H1 (cell line): ENCODE data around the gene BMPR1A. TPM values are rescaled to one million over a fixed set of nuclear protein-coding genes. Genes with fewer than 3 reads are reported as not detected.

Source experiments
- CTCF ChIA-PET: fragments of 300-600 bp; sonication (Branson Sonifier 250); formaldehyde crosslinking; loops from one replicate; lab custom pipeline; 2021; ENCODE audit not compliant: partially characterized antibody; lab: Charles Lee
- POLR2A ChIA-PET: fragments of 300-600 bp; sonication (Branson Sonifier 250); formaldehyde crosslinking; loops from one replicate; lab custom pipeline; 2021; ENCODE audit warnings: inconsistent platforms; ENCODE audit not compliant: partially characterized antibody; lab: Charles Lee
- DNase-seq, 2 experiments: peaks; one replicate each; pipeline versions ENCODE4 v3.0.0 to v3.0.0-alpha.2; 2010 to 2022; ENCODE audit warnings: low spot score in 2 of 2, low read depth in 1 of 2, mixed read lengths in 1 of 2
- FAIRE-seq: peaks from 2 replicates; lab custom pipeline; 2011; peaks lifted over from hg19 to GRCh38; lab: Jason Lieb, UNC
- H2AFZ ChIP-seq: 2 replicates; pipeline ENCODE4 v1.8.1; 2012; ENCODE audit warnings: low read length, inconsistent platforms
- H2AK5ac ChIP-seq: 2 replicates; pipeline ENCODE4 v1.6.1; 2013; ENCODE audit warnings: low read depth, low read length
- H2BK120ac ChIP-seq: replicated peaks from 2 replicates; pipeline ENCODE3; 2013; ENCODE audit warnings: low read depth, low read length, inconsistent platforms
- H2BK12ac ChIP-seq: 2 replicates; pipeline ENCODE4 v1.6.1; 2013; ENCODE audit warnings: low read depth, low read length
- H2BK15ac ChIP-seq: 2 replicates; pipeline ENCODE4 v1.6.1; 2013; ENCODE audit warnings: low read length
- H2BK20ac ChIP-seq: 2 replicates; pipeline ENCODE4 v1.6.1; 2013; ENCODE audit warnings: low read length
- H2BK5ac ChIP-seq: 2 replicates; pipeline ENCODE4 v1.6.1; 2013; ENCODE audit warnings: low read depth, low read length
- H3K14ac ChIP-seq: 2 replicates; pipeline ENCODE4 v1.6.1; 2013; ENCODE audit warnings: inconsistent platforms; ENCODE audit not compliant: insufficient read length
- H3K18ac ChIP-seq: 2 replicates; pipeline ENCODE4 v1.6.1; 2013; ENCODE audit warnings: low read length; ENCODE audit errors: extremely low read depth
- H3K23ac ChIP-seq: 2 replicates; pipeline ENCODE4 v1.6.1; 2013; ENCODE audit warnings: inconsistent platforms; ENCODE audit not compliant: insufficient read length
- H3K23me2 ChIP-seq: 2 replicates; pipeline ENCODE4 v1.6.1; 2013; ENCODE audit warnings: low read depth, low read length
- H3K27ac ChIP-seq: 2 replicates; pipeline ENCODE4 v1.6.1; 2011; ENCODE audit warnings: low read depth, low read length, inconsistent platforms
- H3K27me3 ChIP-seq, 4 experiments: replicated peaks in 1 of 4; 1 replicate in 1 of 4; 2 replicates in 3 of 4; pipeline versions ENCODE4 v1.6.1 to v1.8.1; 2011 to 2013; ENCODE audit warnings: low read length in 3 of 4, mild to moderate bottlenecking in 3 of 4, inconsistent platforms in 2 of 4, mixed read lengths in 2 of 4, moderate library complexity in 1 of 4; ENCODE audit not compliant: control insufficient read depth in 3 of 4, insufficient read depth in 3 of 4; ENCODE audit errors: extremely low read depth in 1 of 4
- H3K36me3 ChIP-seq, 4 experiments: 2 replicates each; pipeline versions ENCODE4 v1.6.1 to v1.8.1; 2011 to 2013; ENCODE audit warnings: mild to moderate bottlenecking in 4 of 4, low read length in 3 of 4, moderate library complexity in 2 of 4, control low read depth in 1 of 4, inconsistent platforms in 1 of 4; ENCODE audit not compliant: insufficient read depth in 4 of 4, control insufficient read depth in 2 of 4
- H3K4ac ChIP-seq: replicated peaks from 2 replicates; pipeline ENCODE3; 2013; ENCODE audit warnings: low read length, low read depth, mixed read lengths, inconsistent platforms; ENCODE audit not compliant: insufficient read length
- H3K4me1 ChIP-seq, 4 experiments: replicated peaks in 1 of 4; 1 replicate in 1 of 4; 2 replicates in 3 of 4; pipeline versions ENCODE4 v1.6.1 to v1.8.1; 2011 to 2013; ENCODE audit warnings: low read length in 3 of 4, inconsistent platforms in 2 of 4, mixed read lengths in 1 of 4; ENCODE audit not compliant: insufficient read depth in 4 of 4, control insufficient read depth in 3 of 4
- H3K4me2 ChIP-seq, 2 experiments: 2 replicates each; pipeline versions ENCODE4 v1.6.1 to v1.8.1; 2011 to 2013; ENCODE audit warnings: low read depth in 2 of 2, low read length in 2 of 2, control low read depth in 1 of 2, inconsistent platforms in 1 of 2, mild to moderate bottlenecking in 1 of 2; ENCODE audit not compliant: insufficient read depth in 1 of 2
- H3K4me3 ChIP-seq, 4 experiments: fragments of 200-600, 300-600 bp in 1 of 4; sonication (generic), shearing (Covaris generic), sonication (Bioruptor Twin) in 1 of 4; 2 replicates each; pipeline versions ENCODE4 v1.5.1 to v1.8.1; 2011 to 2016; ENCODE audit warnings: low read length in 4 of 4, low read depth in 3 of 4, control low read depth in 2 of 4, inconsistent platforms in 2 of 4, mild to moderate bottlenecking in 2 of 4, mixed read lengths in 1 of 4, moderate library complexity in 1 of 4; ENCODE audit not compliant: insufficient read depth in 2 of 4; ENCODE audit errors: extremely low read depth in 1 of 4
- H3K56ac ChIP-seq: replicated peaks from 2 replicates; pipeline ENCODE3; 2013; ENCODE audit warnings: low read depth, mild to moderate bottlenecking, mixed read lengths, low read length, inconsistent platforms; ENCODE audit not compliant: insufficient read length
- H3K79me1 ChIP-seq: 2 replicates; pipeline ENCODE4 v1.6.1; 2013; ENCODE audit warnings: low read depth, low read length, control low read depth
- H3K79me2 ChIP-seq, 2 experiments: 2 replicates each; pipeline versions ENCODE4 v1.6.1 to v1.8.1; 2012 to 2013; ENCODE audit warnings: low read length in 2 of 2, mild to moderate bottlenecking in 2 of 2, inconsistent platforms in 1 of 2; ENCODE audit not compliant: insufficient read depth in 2 of 2, control insufficient read depth in 1 of 2
- H3K9ac ChIP-seq, 4 experiments: replicated peaks in 1 of 4; 1 replicate in 1 of 4; 2 replicates in 3 of 4; pipeline versions ENCODE4 v1.6.1 to v1.8.1; 2011 to 2013; ENCODE audit warnings: low read depth in 3 of 4, low read length in 3 of 4, control low read depth in 2 of 4, mild to moderate bottlenecking in 2 of 4, moderate library complexity in 2 of 4, inconsistent platforms in 1 of 4; ENCODE audit errors: extremely low read depth in 1 of 4
- H3K9me3 ChIP-seq, 2 experiments: 2 replicates each; pipeline versions ENCODE4 v1.6.1 to v1.8.1; 2012 to 2013; ENCODE audit warnings: mild to moderate bottlenecking in 2 of 2, moderate library complexity in 2 of 2, control low read depth in 1 of 2, inconsistent platforms in 1 of 2, low read depth in 1 of 2, low read length in 1 of 2, mixed read lengths in 1 of 2; ENCODE audit not compliant: insufficient read depth in 2 of 2
- H4K20me1 ChIP-seq, 2 experiments: replicated peaks in 1 of 2; 2 replicates each; pipeline versions ENCODE3 to v1.8.1; 2011 to 2013; ENCODE audit warnings: inconsistent platforms in 2 of 2, low read length in 2 of 2, mild to moderate bottlenecking in 1 of 2; ENCODE audit not compliant: insufficient read depth in 2 of 2, control insufficient read depth in 1 of 2
- H4K5ac ChIP-seq: 2 replicates; pipeline ENCODE4 v1.6.1; 2013; ENCODE audit warnings: low read length, low read depth, mixed read lengths, inconsistent platforms; ENCODE audit not compliant: insufficient read length
- H4K8ac ChIP-seq: 2 replicates; pipeline ENCODE4 v1.8.0; 2013; ENCODE audit warnings: mild to moderate bottlenecking, moderate library complexity, low read length, inconsistent platforms; ENCODE audit not compliant: insufficient read depth; ENCODE audit errors: extremely low read depth
- H4K91ac ChIP-seq: replicated peaks from 2 replicates; pipeline ENCODE3; 2013; ENCODE audit warnings: low read length, mixed read lengths, inconsistent platforms; ENCODE audit not compliant: insufficient read length
- ASH2L ChIP-seq: fragments of 200-600, 300-600 bp; sonication (generic); IDR thresholded peaks from one replicate; pipeline ENCODE4 v1.7.1; 2017; ENCODE audit warnings: low read length
- FOSL1 ChIP-seq: IDR thresholded peaks from 2 replicates; pipeline ENCODE4 v1.6.1; 2011; ENCODE audit warnings: mild to moderate bottlenecking, low read depth, low read length, moderate library complexity; ENCODE audit not compliant: insufficient read depth
- GABPA ChIP-seq: IDR thresholded peaks from 2 replicates; pipeline ENCODE4 v1.6.1; 2011; ENCODE audit warnings: mild to moderate bottlenecking, low read length, moderate library complexity, borderline replicate concordance; ENCODE audit not compliant: insufficient read depth
- POLR2A ChIP-seq, 2 experiments: IDR thresholded peaks; 1 replicate in 1 of 2; 2 replicates in 1 of 2; pipeline ENCODE4 v1.6.1; 2011; ENCODE audit warnings: low read depth in 2 of 2, low read length in 2 of 2, mild to moderate bottlenecking in 2 of 2; ENCODE audit errors: control extremely low read depth in 1 of 2
- TAF1 ChIP-seq: IDR thresholded peaks from 2 replicates; pipeline ENCODE4 v1.6.1; 2011; ENCODE audit warnings: mild to moderate bottlenecking, low read depth, low read length
- WGBS, 2 experiments: shearing (Covaris generic) in 1 of 2; methylation state at CpG; one replicate each; pipeline versions ENCODE4 v1.1.6 to v1.1.7; 2013 to 2015; ENCODE audit warnings: low lambda C conversion rate in 2 of 2, mixed read lengths in 2 of 2, inconsistent platforms in 1 of 2, low coverage in 1 of 2, missing lambda C conversion rate in 1 of 2; ENCODE audit not compliant: insufficient replicate concordance in 2 of 2, insufficient coverage in 1 of 2, insufficient read length in 1 of 2; ENCODE audit errors: extremely low coverage in 1 of 2, missing lambda C conversion rate in 1 of 2; 5-methylcytosine and 5-hydroxymethylcytosine counted together
- polyA plus RNA-seq, 7 experiments: library from polyadenylated mRNA; depleted of rRNA in 3 of 7; stranded (reverse) in 5 of 7; unstranded in 2 of 7; fragments of >200 nt in 5 of 7; fragments of 200-250 nt in 2 of 7; gene quantifications; 1 replicate in 5 of 7; 2 replicates in 1 of 7; 4 replicates in 1 of 7; pipeline versions ENCODE4 v1.2.1 to v1.2.3, GENCODE V29; 2011 to 2013; ENCODE audit warnings: missing spikeins in 2 of 7, mixed read lengths in 2 of 7
- total RNA-seq: library from RNA; stranded (reverse); fragmentation: NEBNext Ultra II Directional; extraction: Animal tissue kit (Norgen Biotek cat#: 25700); gene quantifications from 2 replicates; pipeline ENCODE4 v1.2.1, GENCODE V29; 2021

Gene BMPR1A
- total and polyA plus RNA-seq, 2 of the 8 experiments (the other 6 are each of a cell fraction or from before 2014, with no cell fraction given) = 34.4 to 129 TPM

DNA sequence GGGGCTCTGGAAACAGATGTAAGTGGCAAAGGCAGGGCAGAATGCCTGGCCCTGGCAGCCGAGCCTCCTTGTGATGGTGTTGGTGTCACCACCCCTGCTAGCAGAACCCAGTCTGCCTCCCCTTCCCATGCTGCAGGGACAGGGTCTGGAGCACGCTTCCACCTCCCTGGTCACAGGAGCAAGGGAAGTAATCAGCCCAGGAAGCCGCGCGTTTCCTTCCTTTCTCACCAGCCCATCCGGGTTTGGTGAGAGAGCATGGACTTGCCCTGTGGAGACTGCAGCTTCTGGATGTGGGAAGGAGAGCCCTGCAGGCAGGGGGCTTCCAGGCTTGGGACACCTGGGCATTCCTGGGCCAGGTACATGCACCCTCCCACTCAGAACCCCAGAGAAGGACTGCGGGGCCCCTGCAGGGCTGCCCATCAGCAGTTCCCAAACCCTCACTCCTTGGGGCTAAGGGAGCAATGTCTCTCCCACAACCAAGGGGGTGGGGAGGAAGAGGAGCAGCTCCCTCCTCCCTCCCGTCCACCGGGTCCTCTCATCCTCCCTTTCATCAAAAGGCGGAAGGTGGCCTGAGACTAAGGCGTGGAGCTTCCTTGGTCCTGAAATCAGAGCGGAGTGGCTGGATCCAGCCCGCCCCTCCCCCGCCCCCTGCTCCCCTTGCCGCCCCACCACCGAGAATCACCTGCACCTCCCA is 199.2 kb downstream of the BMPR1A start:
- H2BK12ac ChIP-seq = peak overlapping the region; percentile 99
- DNase-seq (peak in 1 of 2 experiments; percentile 55), FAIRE-seq (no peak)
- ChIA-PET CTCF (interaction anchor here (0.7 to 26.4 kb wide), 3 partner anchors 5 to 22 kb away, joined by 3 to 975 read pairs (median 975); partner anchors contain the start of genes ADIRF, MMRN2 and SNCG), POLR2A (interaction anchor here (1.2 to 4.4 kb wide), 5 partner anchors 9 to 138 kb away, joined by 4 to 38 read pairs (median 14); no protein-coding TSS in a partner anchor)
- WGBS, 2 experiments = 57% methylated on average over 10 of the region's 16 CpGs; no CpG with 5 or more reads in 1 of the 2 experiments
- H2AK5ac ChIP-seq = peak overlapping the region; percentile 96
- H3K4me3 ChIP-seq = no peak overlapping the region; a peak in 1 of 8 replicates
- H4K20me1 ChIP-seq = no peaks in the 10 kb centered on the region
- peak overlapping the region; percentile 96 for H2BK20ac ChIP-seq
- peak overlapping the region; percentile 46; the same call in 1 of the 2 replicates for H2BK15ac ChIP-seq
- peak overlapping the region; percentile 97 for H3K18ac ChIP-seq
- peak overlapping the region; percentile 24 for H3K56ac ChIP-seq
- peak overlapping the region; percentile 99 for H4K91ac ChIP-seq
- H3K27ac ChIP-seq = peak overlapping the region; percentile 80
- no peak overlapping the region for H3K14ac ChIP-seq
- H3K79me2 ChIP-seq = no peaks in the 10 kb centered on the region
- H3K4ac ChIP-seq = peak overlapping the region; percentile 95
- peaks cover 16 to 58% (median 48%) of the 10 kb centered on the region in 4 experiments for H3K4me1 ChIP-seq
- no peak overlapping the region for H3K23ac ChIP-seq
- no peak overlapping the region for H2AFZ ChIP-seq
- H3K9ac ChIP-seq = peak overlapping the region in 2 of 4 experiments; percentile 25 to 34; a peak in 1 of 7 replicates
- peak overlapping the region; percentile 99 for H2BK5ac ChIP-seq
- no peaks in the 10 kb centered on the region for H3K79me1 ChIP-seq
- H3K27me3 ChIP-seq = no peaks in the 10 kb centered on the region
- peaks cover 3 to 9% of the 10 kb centered on the region in 2 experiments for H3K9me3 ChIP-seq
- no peaks in the 10 kb centered on the region for H3K23me2 ChIP-seq
- no peaks in the 10 kb centered on the region for H3K36me3 ChIP-seq
- peak overlapping the region; percentile 87 for H2BK120ac ChIP-seq
- H3K4me2 ChIP-seq = peak overlapping the region; percentile 46 to 50; a peak in 2 of 4 replicates
- no peak overlapping the region; the same call in 1 of the 2 replicates for H4K8ac ChIP-seq
- peak overlapping the region; percentile 68 for H4K5ac ChIP-seq
- TF ChIP-seq ASH2L (no peak), TAF1 (no peak), FOSL1 (no peak), GABPA (no peak), POLR2A (IDR thresholded peaks at IDR 0.05; ENCODE audit: control extremely low read depth in 1 of 2, low read depth in 2 of 2, low read length in 2 of 2) (no peak)
